NCI-H345 treated with DMSO at 0.1 percent for 48 hours (cell line): ENCODE results near the gene APEH.

Experiments
- DNase-seq: peaks from one replicate; lab custom pipeline; 2025; ENCODE audit not compliant: unreplicated experiment; lab: John Stamatoyannopoulos, UW

The APEH gene

GRCh38 chr3:49673715-49674496 lies at the start of gene APEH:
Gene APEH (plus strand): TSS chr3:49674351. CDS start chr3:49674402, 51 bp downstream.
- no peak for DNase-seq

GRCh38 chr3:49625071-49625470 lies 49.1 kb upstream of the APEH start:
- no peak for DNase-seq

- DNase-seq, result no peak
Observed at GRCh38 chr3:49626101-49626581, 48.0 kb upstream of the APEH start.

- DNase-seq, result no peak
Observed at GRCh38 chr3:49626796-49627195, 47.4 kb upstream of the APEH start.

- no peak for DNase-seq
Observed at GRCh38 chr3:49627634-49628033, 46.5 kb upstream of the APEH start.

- DNase-seq, result no peak
Observed at GRCh38 chr3:49628249-49628648, 45.9 kb upstream of the APEH start.

GRCh38 chr3:49629451-49629850 lies 44.7 kb upstream of the APEH start:
- DNase-seq, result no peak

- DNase-seq, result no peak
Observed at GRCh38 chr3:49629866-49630265, 44.3 kb upstream of the APEH start.

- DNase-seq, result no peak
Observed at GRCh38 chr3:49630784-49631183, 43.4 kb upstream of the APEH start.

GRCh38 chr3:49634736-49635135 lies 39.4 kb upstream of the APEH start:
- no peak for DNase-seq

GRCh38 chr3:49636883-49637609 lies 37.1 kb upstream of the APEH start:
- DNase-seq, result no peak

GRCh38 chr3:49638445-49638844 lies 35.7 kb upstream of the APEH start:
- no peak for DNase-seq

- DNase-seq, result no peak
Observed at GRCh38 chr3:49639551-49639950, 34.6 kb upstream of the APEH start.

- no peak for DNase-seq
Observed at GRCh38 chr3:49641292-49641691, 32.9 kb upstream of the APEH start.

GRCh38 chr3:49641921-49642707 lies 32.0 kb upstream of the APEH start:
- DNase-seq, result no peak

- DNase-seq, result no peak
Observed at GRCh38 chr3:49642708-49643145, 31.4 kb upstream of the APEH start.

- DNase-seq, result no peak
Observed at GRCh38 chr3:49644684-49645083, 29.5 kb upstream of the APEH start.

GRCh38 chr3:49646236-49646635 lies 27.9 kb upstream of the APEH start:
- no peak for DNase-seq

GRCh38 chr3:49647741-49648140 lies 26.4 kb upstream of the APEH start:
- no peak for DNase-seq

- no peak for DNase-seq
Observed at GRCh38 chr3:49648354-49649019, 25.7 kb upstream of the APEH start.

GRCh38 chr3:49649576-49649975 lies 24.6 kb upstream of the APEH start:
- DNase-seq, result no peak
